WTC11 (cell line): Measurements from ENCODE around the gene KIRREL3. TPM values are rescaled to one million over a fixed set of nuclear protein-coding genes. Genes with fewer than 3 reads are reported as not detected.

ENCODE experiments used
- ATAC-seq: fragments of 200-7000 bp; cut with Tn5 transposase; 2 replicates; pipeline ENCODE4 v1.10.0; 2021; ENCODE audit warnings: mild to moderate bottlenecking, moderate library complexity
- CTCF ChIA-PET: fragments of 300-600 bp; sonication (Branson Sonifier 250); formaldehyde crosslinking; loops from one replicate; lab custom pipeline; 2021; ENCODE audit warnings: antibody characterized with exemption; lab: Charles Lee
- POLR2A ChIA-PET: fragments of 350-600 bp; sonication (Branson Sonifier 250); formaldehyde crosslinking; loops from one replicate; lab custom pipeline; 2021; ENCODE audit warnings: antibody characterized with exemption; lab: Charles Lee
- DNase-seq: peaks from one replicate; pipeline ENCODE4 v3.0.0; 2021; ENCODE audit warnings: low spot score
- H3K27ac Mint-ChIP-seq: 2 replicates; pipeline ENCODE4 v1.8.0; 2021; ENCODE audit warnings: mixed read lengths
- H3K27me3 Mint-ChIP-seq: 2 replicates; pipeline ENCODE4 v1.8.0; 2021; ENCODE audit warnings: low read depth, mild to moderate bottlenecking, moderate library complexity, mixed read lengths
- H3K36me3 Mint-ChIP-seq: 2 replicates; pipeline ENCODE4 v1.8.0; 2021; ENCODE audit warnings: mixed read lengths
- H3K4me1 Mint-ChIP-seq: 2 replicates; pipeline ENCODE4 v1.8.0; 2022; ENCODE audit warnings: mixed read lengths
- H3K4me3 Mint-ChIP-seq: 2 replicates; pipeline ENCODE4 v1.8.0; 2021; ENCODE audit warnings: mild to moderate bottlenecking, moderate library complexity, mixed read lengths
- H3K9me3 Mint-ChIP-seq: 2 replicates; pipeline ENCODE4 v1.8.0; 2021; ENCODE audit warnings: mixed read lengths
- CREB1 ChIP-seq: sonication (generic); formaldehyde crosslinking; IDR thresholded peaks from 2 replicates; pipeline ENCODE4 v1.8.0; 2023; ENCODE audit warnings: mild to moderate bottlenecking, missing genetic modification reagents
- EMX1 ChIP-seq: fragments of 250-450 bp; sonication (Bioruptor Pico); IDR thresholded peaks from 2 replicates; pipeline ENCODE4 v1.8.0; 2021; ENCODE audit warnings: mild to moderate bottlenecking
- KAT7 ChIP-seq: sonication (generic); formaldehyde crosslinking; IDR thresholded peaks from 2 replicates; pipeline ENCODE4 v1.8.1; 2023; ENCODE audit warnings: missing genetic modification reagents, mild to moderate bottlenecking, borderline replicate concordance
- NR2C2 ChIP-seq: sonication (generic); formaldehyde crosslinking; IDR thresholded peaks from 2 replicates; pipeline ENCODE4 v1.8.0; 2022; ENCODE audit warnings: mild to moderate bottlenecking, missing genetic modification reagents
- TEAD1 ChIP-seq: sonication (generic); formaldehyde crosslinking; IDR thresholded peaks from 2 replicates; pipeline ENCODE4 v1.8.0; 2022; ENCODE audit warnings: mild to moderate bottlenecking, missing genetic modification reagents
- ZBTB21 ChIP-seq: sonication (generic); formaldehyde crosslinking; IDR thresholded peaks from 2 replicates; pipeline ENCODE4 v1.8.1; 2023; ENCODE audit warnings: mild to moderate bottlenecking, missing genetic modification reagents, borderline replicate concordance
- ZNF121 ChIP-seq: sonication (generic); formaldehyde crosslinking; IDR thresholded peaks from 2 replicates; pipeline ENCODE4 v1.8.0; 2023; ENCODE audit warnings: missing genetic modification reagents
- ZNF232 ChIP-seq: sonication (generic); formaldehyde crosslinking; IDR thresholded peaks from 2 replicates; pipeline ENCODE4 v1.8.0; 2022; ENCODE audit warnings: mild to moderate bottlenecking, missing genetic modification reagents
- ZNF396 ChIP-seq: fragments of 250-450 bp; sonication (Bioruptor Pico); IDR thresholded peaks from 2 replicates; pipeline ENCODE4 v1.8.0; 2021; ENCODE audit warnings: mild to moderate bottlenecking, moderate library complexity, borderline replicate concordance
- total RNA-seq: library from RNA; stranded (reverse); gene quantifications from 3 replicates; pipeline ENCODE4 v1.2.3, GENCODE V29; 2021
- TF ChIP-seq, protein P1 (sequence below): sonication (generic); formaldehyde crosslinking; IDR thresholded peaks from 2 replicates; pipeline ENCODE4 v1.8.0; 2022; ENCODE audit warnings: mild to moderate bottlenecking, missing genetic modification reagents
- TF ChIP-seq, protein P2 (sequence below): fragments of 250-450 bp; sonication (Bioruptor Pico); conservative IDR thresholded peaks from 2 replicates; pipeline ENCODE4 v1.9.0; 2021; ENCODE audit warnings: mild to moderate bottlenecking
- TF ChIP-seq, protein P3 (sequence below): sonication (generic); formaldehyde crosslinking; conservative IDR thresholded peaks from 2 replicates; pipeline ENCODE4 v1.8.1; 2022; ENCODE audit warnings: mild to moderate bottlenecking, missing genetic modification reagents
- TF ChIP-seq, protein P4 (sequence below): sonication (generic); formaldehyde crosslinking; IDR thresholded peaks from 2 replicates; pipeline ENCODE4 v1.8.1; 2023; ENCODE audit warnings: mild to moderate bottlenecking, missing genetic modification reagents

Gene KIRREL3
- total RNA-seq, 1 experiment from 2014 or later = 0.59 TPM

DNA sequence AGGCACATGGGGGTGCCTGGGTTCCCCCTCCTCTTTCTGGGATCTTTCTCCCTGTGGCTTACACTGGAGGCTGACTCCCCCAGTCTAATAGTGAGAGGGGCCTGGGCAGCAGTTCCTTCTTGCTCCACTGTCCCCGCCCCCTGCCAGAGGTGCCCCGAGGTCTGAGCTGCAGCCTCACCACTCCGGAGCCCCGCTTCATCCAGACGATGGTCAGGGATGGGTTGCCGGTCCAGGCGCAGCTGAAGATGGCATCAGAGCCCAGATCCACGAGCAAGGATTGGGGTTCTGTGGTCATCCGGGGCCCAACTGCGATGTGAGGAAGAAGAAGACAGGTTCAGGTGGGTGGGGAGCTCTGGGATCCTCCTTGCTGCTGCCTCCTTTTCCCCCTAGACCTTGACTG lies 554.0 kb downstream of the KIRREL3 start:
- TF ChIP-seq, protein P1, sequence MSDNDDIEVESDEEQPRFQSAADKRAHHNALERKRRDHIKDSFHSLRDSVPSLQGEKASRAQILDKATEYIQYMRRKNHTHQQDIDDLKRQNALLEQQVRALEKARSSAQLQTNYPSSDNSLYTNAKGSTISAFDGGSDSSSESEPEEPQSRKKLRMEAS (CRISPR knock-in tag) = no peak
- TF ChIP-seq, protein P2, sequence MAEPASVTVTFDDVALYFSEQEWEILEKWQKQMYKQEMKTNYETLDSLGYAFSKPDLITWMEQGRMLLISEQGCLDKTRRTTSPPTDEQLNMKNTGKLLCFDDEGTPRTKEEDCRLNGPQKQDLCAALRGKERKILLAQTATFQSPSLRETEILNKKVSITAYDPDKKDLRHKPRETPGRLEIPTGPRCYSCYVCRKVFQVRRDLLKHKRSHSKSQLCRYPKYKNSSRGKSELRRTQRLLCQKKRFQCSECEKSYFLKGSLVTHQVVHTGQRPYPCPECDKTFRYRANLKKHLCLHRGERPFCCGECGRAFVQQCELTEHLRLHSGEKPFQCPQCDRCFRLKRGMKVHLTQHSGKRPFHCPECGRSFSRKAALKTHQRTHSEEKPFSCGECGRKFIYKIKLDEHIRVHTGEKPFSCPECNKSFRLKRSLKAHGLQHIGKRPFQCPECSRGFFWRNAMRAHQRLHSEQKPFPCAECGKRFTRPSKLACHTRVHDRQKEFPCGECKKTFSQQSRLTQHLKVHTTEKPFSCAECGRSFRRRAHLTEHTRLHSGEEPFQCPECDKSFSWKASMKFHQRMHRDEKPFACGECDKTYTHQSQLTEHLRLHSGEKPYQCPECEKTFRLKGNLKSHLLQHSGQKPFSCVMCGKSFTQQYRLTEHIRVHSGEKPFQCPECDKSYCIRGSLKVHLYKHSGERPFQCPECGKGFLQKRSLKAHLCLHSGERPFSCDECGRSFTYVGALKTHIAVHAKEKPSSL (CRISPR knock-in tag) = no peak
- no peak for TF ChIP-seq EMX1 (CRISPR knock-in tag)
- no peak overlapping the region for H3K4me3 Mint-ChIP-seq
- CTCF ChIA-PET = interaction anchor here (0.6 to 11.2 kb wide), 2 partner anchors 34 to 58 kb away, joined by 4 to 147 read pairs; no protein-coding TSS in a partner anchor
- no peak for ATAC-seq
- peaks cover 17% of the 10 kb centered on the region for H3K36me3 Mint-ChIP-seq
- POLR2A ChIA-PET = no interaction called here
- no peaks in the 10 kb centered on the region; the same call in none of the 2 replicates for H3K27me3 Mint-ChIP-seq
- H3K4me1 Mint-ChIP-seq = peaks cover 14% of the 10 kb centered on the region
- H3K27ac Mint-ChIP-seq = no peak overlapping the region
- peaks cover 20% of the 10 kb centered on the region for H3K9me3 Mint-ChIP-seq
- DNase-seq = no peak

DNA sequence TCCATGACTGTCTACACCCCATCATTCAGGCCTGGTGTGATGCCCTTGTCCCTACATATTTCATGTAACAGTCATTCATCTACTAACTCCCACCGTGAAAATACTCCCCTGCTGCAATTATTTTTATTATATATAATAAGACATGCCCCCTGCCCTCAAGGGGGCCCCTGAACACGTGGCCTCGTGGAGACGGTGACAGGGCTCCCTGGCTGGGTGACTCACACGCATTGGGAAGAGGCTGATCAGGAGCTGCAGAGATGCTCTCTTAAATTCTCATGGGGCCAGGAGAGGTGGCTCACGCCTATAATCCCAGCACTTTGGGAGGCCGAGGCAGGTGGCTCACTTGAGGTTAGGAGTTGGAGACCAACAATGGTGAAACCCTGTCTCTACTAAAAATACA lies 556.5 kb downstream of the KIRREL3 start:
- TF ChIP-seq ZNF396 (CRISPR knock-in tag) = no peak
- no peak for TF ChIP-seq TEAD1 (CRISPR knock-in tag)
- TF ChIP-seq, protein P3, sequence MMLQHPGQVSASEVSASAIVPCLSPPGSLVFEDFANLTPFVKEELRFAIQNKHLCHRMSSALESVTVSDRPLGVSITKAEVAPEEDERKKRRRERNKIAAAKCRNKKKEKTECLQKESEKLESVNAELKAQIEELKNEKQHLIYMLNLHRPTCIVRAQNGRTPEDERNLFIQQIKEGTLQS (CRISPR knock-in tag) = no peak
- Mint-ChIP-seq H3K4me3 (no peak overlapping the region), H3K27me3 (no peaks in the 10 kb centered on the region; the same call in 1 of the 2 replicates), H3K4me1 (peaks cover 31% of the 10 kb centered on the region), H3K36me3 (no peaks in the 10 kb centered on the region), H3K9me3 (no peaks in the 10 kb centered on the region), H3K27ac (no peak overlapping the region)
- ChIA-PET CTCF (interaction anchor here (1.4 to 11.2 kb wide), 5 partner anchors 8 to 546 kb away, joined by 4 to 147 read pairs (median 10); no protein-coding TSS in a partner anchor), POLR2A (no interaction called here)
- DNase-seq (no peak), ATAC-seq (no peak)

DNA sequence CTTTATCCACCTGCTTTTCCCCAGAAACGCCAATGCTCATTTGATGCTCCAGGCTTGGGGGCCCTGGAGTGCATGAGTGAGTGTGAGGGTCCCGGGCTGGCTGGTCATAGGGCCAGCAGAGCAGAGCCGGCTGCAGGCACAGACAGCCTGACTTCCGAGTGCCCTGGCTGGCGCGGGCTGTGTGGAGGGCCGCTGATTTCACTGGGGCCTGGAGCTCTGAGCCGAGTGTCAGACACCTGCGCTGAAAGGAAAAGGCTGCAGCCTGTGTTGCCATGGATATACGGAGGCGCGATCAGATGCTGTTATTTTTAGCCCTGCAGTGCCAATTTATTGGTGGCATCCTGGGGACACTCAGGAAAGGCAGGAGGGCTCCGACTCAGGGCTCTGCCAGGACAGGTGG lies 557.5 kb downstream of the KIRREL3 start:
- TF ChIP-seq, protein P3 (CRISPR knock-in tag) = no peak
- no peak for TF ChIP-seq CREB1
- TF ChIP-seq, protein P4, sequence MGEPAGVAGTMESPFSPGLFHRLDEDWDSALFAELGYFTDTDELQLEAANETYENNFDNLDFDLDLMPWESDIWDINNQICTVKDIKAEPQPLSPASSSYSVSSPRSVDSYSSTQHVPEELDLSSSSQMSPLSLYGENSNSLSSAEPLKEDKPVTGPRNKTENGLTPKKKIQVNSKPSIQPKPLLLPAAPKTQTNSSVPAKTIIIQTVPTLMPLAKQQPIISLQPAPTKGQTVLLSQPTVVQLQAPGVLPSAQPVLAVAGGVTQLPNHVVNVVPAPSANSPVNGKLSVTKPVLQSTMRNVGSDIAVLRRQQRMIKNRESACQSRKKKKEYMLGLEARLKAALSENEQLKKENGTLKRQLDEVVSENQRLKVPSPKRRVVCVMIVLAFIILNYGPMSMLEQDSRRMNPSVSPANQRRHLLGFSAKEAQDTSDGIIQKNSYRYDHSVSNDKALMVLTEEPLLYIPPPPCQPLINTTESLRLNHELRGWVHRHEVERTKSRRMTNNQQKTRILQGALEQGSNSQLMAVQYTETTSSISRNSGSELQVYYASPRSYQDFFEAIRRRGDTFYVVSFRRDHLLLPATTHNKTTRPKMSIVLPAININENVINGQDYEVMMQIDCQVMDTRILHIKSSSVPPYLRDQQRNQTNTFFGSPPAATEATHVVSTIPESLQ (CRISPR knock-in tag) = no peak
- TF ChIP-seq ZBTB21 = no peak
- no peak for TF ChIP-seq ZNF232 (CRISPR knock-in tag)
- TF ChIP-seq KAT7 (CRISPR knock-in tag) = no peak
- no peak for TF ChIP-seq ZNF121 (CRISPR knock-in tag)
- TF ChIP-seq NR2C2 (CRISPR knock-in tag) = no peak
- ChIA-PET POLR2A (interaction anchor here (1.0 kb wide), 1 partner anchor 38 kb away, joined by 5 read pairs; no protein-coding TSS in a partner anchor), CTCF (interaction anchor here (0.7 to 11.2 kb wide), 10 partner anchors 9 to 547 kb away, joined by 3 to 147 read pairs (median 6); no protein-coding TSS in a partner anchor)
- Mint-ChIP-seq H3K27ac (no peak overlapping the region), H3K27me3 (no peaks in the 10 kb centered on the region; the same call in 1 of the 2 replicates), H3K4me3 (no peak overlapping the region), H3K4me1 (peaks cover 31% of the 10 kb centered on the region), H3K9me3 (no peaks in the 10 kb centered on the region), H3K36me3 (no peaks in the 10 kb centered on the region)
- DNase-seq (no peak), ATAC-seq (no peak)
